Measurements from ENCODE around the gene PLA2G4A.

DNA sequence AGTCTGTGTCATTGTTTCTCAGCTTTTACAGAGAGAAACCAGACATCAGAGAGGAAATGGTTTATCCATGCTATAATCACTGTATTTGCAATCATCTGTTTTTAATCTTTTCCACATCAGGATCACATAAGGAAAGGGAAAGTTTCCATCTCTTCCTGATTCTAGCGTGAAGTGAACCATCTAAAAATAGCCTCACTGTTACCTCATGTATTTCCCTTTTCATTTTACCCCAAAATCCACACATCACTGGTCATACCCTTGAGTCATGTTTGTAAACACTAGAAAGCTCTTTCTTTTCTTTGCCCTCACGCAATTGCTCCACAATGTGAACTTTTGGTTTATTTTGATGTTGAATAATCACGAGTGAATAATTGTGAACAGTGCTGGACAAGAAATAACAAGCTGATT, 146.0 kb downstream of the PLA2G4A start:
- TF ChIP-seq, protein P1, sequence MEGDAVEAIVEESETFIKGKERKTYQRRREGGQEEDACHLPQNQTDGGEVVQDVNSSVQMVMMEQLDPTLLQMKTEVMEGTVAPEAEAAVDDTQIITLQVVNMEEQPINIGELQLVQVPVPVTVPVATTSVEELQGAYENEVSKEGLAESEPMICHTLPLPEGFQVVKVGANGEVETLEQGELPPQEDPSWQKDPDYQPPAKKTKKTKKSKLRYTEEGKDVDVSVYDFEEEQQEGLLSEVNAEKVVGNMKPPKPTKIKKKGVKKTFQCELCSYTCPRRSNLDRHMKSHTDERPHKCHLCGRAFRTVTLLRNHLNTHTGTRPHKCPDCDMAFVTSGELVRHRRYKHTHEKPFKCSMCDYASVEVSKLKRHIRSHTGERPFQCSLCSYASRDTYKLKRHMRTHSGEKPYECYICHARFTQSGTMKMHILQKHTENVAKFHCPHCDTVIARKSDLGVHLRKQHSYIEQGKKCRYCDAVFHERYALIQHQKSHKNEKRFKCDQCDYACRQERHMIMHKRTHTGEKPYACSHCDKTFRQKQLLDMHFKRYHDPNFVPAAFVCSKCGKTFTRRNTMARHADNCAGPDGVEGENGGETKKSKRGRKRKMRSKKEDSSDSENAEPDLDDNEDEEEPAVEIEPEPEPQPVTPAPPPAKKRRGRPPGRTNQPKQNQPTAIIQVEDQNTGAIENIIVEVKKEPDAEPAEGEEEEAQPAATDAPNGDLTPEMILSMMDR (conservative IDR thresholded peaks at IDR 0.05; ENCODE audit: low read length), result no peak
- TF ChIP-seq EZH2phosphoT487 (IDR thresholded peaks at IDR 0.05; ENCODE audit: borderline replicate concordance), result no peak

Data from Loucy (cell line).